H9 (cell line): ENCODE measurements around the gene KCNK5. TPM values are rescaled to one million over a fixed set of nuclear protein-coding genes. Genes with fewer than 3 reads are reported as not detected.

ENCODE experiments used
- DNase-seq: peaks from one replicate; pipeline ENCODE4 v3.0.0-alpha.2; 2017
- H2AFZ ChIP-seq: one replicate; pipeline ENCODE4 v1.6.1; 2013; ENCODE audit warnings: mild to moderate bottlenecking, low read length, control low read depth, moderate library complexity
- H2AK5ac ChIP-seq: 2 replicates; pipeline ENCODE4 v1.6.1; 2013; ENCODE audit warnings: low read length, control low read depth, mixed read lengths; ENCODE audit not compliant: insufficient read length
- H2BK120ac ChIP-seq: one replicate; pipeline ENCODE4 v1.6.1; 2013; ENCODE audit warnings: low read depth, mild to moderate bottlenecking, low read length, control low read depth, inconsistent platforms; ENCODE audit not compliant: poor library complexity, severe bottlenecking
- H2BK12ac ChIP-seq: 2 replicates; pipeline ENCODE4 v1.6.1; 2013; ENCODE audit warnings: low read length, control low read depth, mixed read lengths, low read depth; ENCODE audit not compliant: insufficient read length
- H2BK15ac ChIP-seq: 2 replicates; pipeline ENCODE4 v1.6.1; 2013; ENCODE audit warnings: low read depth, low read length, control low read depth
- H2BK20ac ChIP-seq: one replicate; pipeline ENCODE4 v1.6.1; 2013; ENCODE audit warnings: low read depth, mild to moderate bottlenecking, low read length, control low read depth, inconsistent platforms; ENCODE audit not compliant: poor library complexity, severe bottlenecking
- H2BK5ac ChIP-seq: 2 replicates; pipeline ENCODE4 v1.6.1; 2013; ENCODE audit warnings: low read length, control low read depth, mixed read lengths; ENCODE audit not compliant: insufficient read length
- H3K14ac ChIP-seq: 2 replicates; pipeline ENCODE4 v1.6.1; 2013; ENCODE audit warnings: low read length, control low read depth; ENCODE audit not compliant: insufficient read depth
- H3K18ac ChIP-seq: 2 replicates; pipeline ENCODE4 v1.6.1; 2013; ENCODE audit warnings: low read depth, mild to moderate bottlenecking, mixed read lengths, low read length, control low read depth; ENCODE audit not compliant: insufficient read length
- H3K23ac ChIP-seq: 2 replicates; pipeline ENCODE4 v1.6.1; 2013; ENCODE audit warnings: low read length, control low read depth, mixed read lengths, low read depth; ENCODE audit not compliant: insufficient read length
- H3K23me2 ChIP-seq: 2 replicates; pipeline ENCODE4 v1.6.1; 2013; ENCODE audit warnings: low read depth, mild to moderate bottlenecking, mixed read lengths, low read length, control low read depth; ENCODE audit not compliant: insufficient read length, poor library complexity, severe bottlenecking
- H3K27ac ChIP-seq: 2 replicates; pipeline ENCODE4 v1.5.1; 2013; ENCODE audit warnings: low read length, control low read depth, mixed read lengths, low read depth; ENCODE audit not compliant: insufficient read length
- H3K27me3 ChIP-seq: 2 replicates; pipeline ENCODE4 v1.6.1; 2013; ENCODE audit warnings: low read length, control low read depth, inconsistent platforms; ENCODE audit not compliant: insufficient read depth
- H3K4ac ChIP-seq: 2 replicates; pipeline ENCODE4 v1.6.1; 2013; ENCODE audit warnings: low read depth, mild to moderate bottlenecking, control low read depth, inconsistent platforms, low read length, moderate library complexity
- H3K4me1 ChIP-seq: 2 replicates; pipeline ENCODE4 v1.6.1; 2013; ENCODE audit warnings: low read length, control low read depth, inconsistent platforms; ENCODE audit not compliant: insufficient read depth
- H3K4me2 ChIP-seq: 2 replicates; pipeline ENCODE4 v1.6.1; 2013; ENCODE audit warnings: low read length, control low read depth, mixed read lengths; ENCODE audit not compliant: insufficient read length, insufficient read depth
- H3K56ac ChIP-seq: 2 replicates; pipeline ENCODE4 v1.6.1; 2013; ENCODE audit warnings: low read depth, mild to moderate bottlenecking, mixed read lengths, low read length, control low read depth; ENCODE audit not compliant: insufficient read length
- H3K79me1 ChIP-seq: 2 replicates; pipeline ENCODE4 v1.6.1; 2013; ENCODE audit warnings: low read depth, mild to moderate bottlenecking, moderate library complexity, low read length, control low read depth, inconsistent platforms; ENCODE audit not compliant: insufficient read depth, poor library complexity, severe bottlenecking
- H3K79me2 ChIP-seq: 2 replicates; pipeline ENCODE4 v1.6.1; 2013; ENCODE audit warnings: low read length, control low read depth, inconsistent platforms; ENCODE audit not compliant: insufficient read depth
- H3K9ac ChIP-seq: 2 replicates; pipeline ENCODE4 v1.6.1; 2013; ENCODE audit warnings: low read length, control low read depth, mixed read lengths; ENCODE audit not compliant: insufficient read length; ENCODE audit errors: extremely low read depth
- H3K9me3 ChIP-seq: one replicate; pipeline ENCODE4 v1.6.1; 2013; ENCODE audit warnings: low read depth, low read length, inconsistent platforms; ENCODE audit not compliant: control insufficient read depth
- H3T11ph ChIP-seq: one replicate; pipeline ENCODE4 v1.6.1; 2013; ENCODE audit warnings: mild to moderate bottlenecking, low read length, control low read depth, inconsistent platforms
- H4K20me1 ChIP-seq: one replicate; pipeline ENCODE4 v1.6.1; 2013; ENCODE audit not compliant: control insufficient read depth, insufficient read length, insufficient read depth
- H4K5ac ChIP-seq: 2 replicates; pipeline ENCODE4 v1.6.1; 2013; ENCODE audit warnings: low read depth, mild to moderate bottlenecking, mixed read lengths, low read length, control low read depth; ENCODE audit not compliant: insufficient read length
- H4K8ac ChIP-seq: replicated peaks from 2 replicates; pipeline ENCODE4 v1.6.1; 2013; ENCODE audit warnings: low read length, control low read depth, mixed read lengths, low read depth; ENCODE audit not compliant: insufficient read length
- H4K91ac ChIP-seq: 2 replicates; pipeline ENCODE4 v1.6.1; 2013; ENCODE audit warnings: low read depth, mild to moderate bottlenecking, moderate library complexity, mixed read lengths, low read length, control low read depth; ENCODE audit not compliant: insufficient read length
- H3K27ac Mint-ChIP-seq, 3 experiments: 2 replicates in 2 of 3; 3 replicates in 1 of 3; pipeline ENCODE4 v1.8.0; 2020 to 2021; ENCODE audit warnings: mixed read lengths in 3 of 3, mild to moderate bottlenecking in 1 of 3, moderate library complexity in 1 of 3
- H3K27me3 Mint-ChIP-seq: 2 replicates; pipeline ENCODE4 v1.8.0; 2021; ENCODE audit warnings: low read depth, mild to moderate bottlenecking, moderate library complexity, mixed read lengths
- H3K36me3 Mint-ChIP-seq, 3 experiments: 2 replicates in 2 of 3; 3 replicates in 1 of 3; pipeline ENCODE4 v1.8.0; 2020 to 2021; ENCODE audit warnings: low read depth in 3 of 3, mixed read lengths in 3 of 3; ENCODE audit not compliant: insufficient read depth in 1 of 3
- H3K4me1 Mint-ChIP-seq, 2 experiments: 2 replicates each; pipeline ENCODE4 v1.8.0; 2020; ENCODE audit warnings: mixed read lengths in 2 of 2
- H3K4me3 Mint-ChIP-seq, 2 experiments: 2 replicates in 1 of 2; 3 replicates in 1 of 2; pipeline ENCODE4 v1.8.0; 2020 to 2021; ENCODE audit warnings: mild to moderate bottlenecking in 2 of 2, mixed read lengths in 2 of 2, moderate library complexity in 1 of 2
- H3K9me3 Mint-ChIP-seq, 2 experiments: 2 replicates in 1 of 2; 3 replicates in 1 of 2; pipeline ENCODE4 v1.8.0; 2020; ENCODE audit warnings: mild to moderate bottlenecking in 2 of 2, mixed read lengths in 2 of 2, moderate library complexity in 1 of 2
- CTCF ChIP-seq: fragments of 200-600 bp; sonication (generic); conservative IDR thresholded peaks from 3 replicates; pipeline ENCODE4 v1.8.0; 2021; ENCODE audit warnings: antibody characterized with exemption, mild to moderate bottlenecking
- WGBS: extraction: QIAGEN DNeasy Blood & Tissue Kit; methylation state at CpG from one replicate; pipeline ENCODE4 v1.1.7; 2013; ENCODE audit warnings: missing lambda C conversion rate, low lambda C conversion rate, mixed read lengths; ENCODE audit not compliant: insufficient read length; ENCODE audit errors: extremely low coverage; 5-methylcytosine and 5-hydroxymethylcytosine counted together
- total RNA-seq: library from RNA; stranded (reverse); gene quantifications from 2 replicates; pipeline ENCODE4 v1.2.1, GENCODE V29; 2021

Gene KCNK5
- total RNA-seq, 1 experiment from 2014 or later = 30.0 TPM

DNA sequence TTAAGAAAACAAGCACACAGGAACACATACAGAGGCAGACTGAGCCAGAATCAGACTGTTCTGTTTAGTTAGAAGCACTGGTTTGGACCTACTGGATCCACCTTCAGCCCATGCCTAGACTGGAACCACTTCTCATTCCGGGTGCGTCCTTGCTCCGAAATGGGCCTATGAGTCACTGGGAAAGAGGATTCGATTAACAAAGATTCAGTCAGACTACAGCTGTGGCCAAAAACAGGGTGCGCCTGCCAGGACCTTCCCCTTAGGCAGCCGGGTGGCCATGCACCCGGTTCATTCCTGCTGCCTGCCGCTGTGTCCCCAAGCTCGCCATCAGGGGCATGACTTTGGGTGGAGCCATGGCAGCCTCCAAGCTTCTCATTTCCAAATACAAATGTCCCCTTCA lies 14.5 kb upstream of the KCNK5 start:
- no peak for DNase-seq
- no peak overlapping the region for H2BK12ac ChIP-seq
- H2BK15ac ChIP-seq = no peak overlapping the region
- H2BK20ac ChIP-seq = no peak overlapping the region
- no peaks in the 10 kb centered on the region for H3K27me3 ChIP-seq
- H3K4me2 ChIP-seq = no peak overlapping the region
- TF ChIP-seq CTCF = no peak
- WGBS = no CpG with 5 or more reads among the region's 9 CpGs
- H3K4ac ChIP-seq = no peak overlapping the region
- H4K20me1 ChIP-seq = no peaks in the 10 kb centered on the region
- H3K27ac ChIP-seq = no peak overlapping the region
- Mint-ChIP-seq H3K36me3 (no peaks in the 10 kb centered on the region), H3K27ac (no peak overlapping the region), H3K27me3 (no peaks in the 10 kb centered on the region), H3K4me1 (peaks cover 13% of the 10 kb centered on the region in 2 experiments), H3K4me3 (no peak overlapping the region), H3K9me3 (no peaks in the 10 kb centered on the region)
- no peak overlapping the region for H2AK5ac ChIP-seq
- no peak overlapping the region for H3K56ac ChIP-seq
- no peak overlapping the region for H2AFZ ChIP-seq
- no peak overlapping the region for H2BK120ac ChIP-seq
- no peaks in the 10 kb centered on the region for H3K79me1 ChIP-seq
- H3K14ac ChIP-seq = no peak overlapping the region
- H3K4me1 ChIP-seq = no peaks in the 10 kb centered on the region; the same call in 1 of the 2 replicates
- no peaks in the 10 kb centered on the region for H3K23me2 ChIP-seq
- H3K18ac ChIP-seq = no peak overlapping the region
- no peak overlapping the region for H2BK5ac ChIP-seq
- no peak overlapping the region for H4K91ac ChIP-seq
- no peak overlapping the region for H3K9ac ChIP-seq
- H3K23ac ChIP-seq = no peak overlapping the region
- H4K8ac ChIP-seq = no peak overlapping the region
- H3K79me2 ChIP-seq = no peaks in the 10 kb centered on the region
- no peaks in the 10 kb centered on the region for H3K9me3 ChIP-seq
- H3T11ph ChIP-seq = no peak overlapping the region
- no peak overlapping the region for H4K5ac ChIP-seq
